ENCODE measurements around the gene PADI6.

DNA sequence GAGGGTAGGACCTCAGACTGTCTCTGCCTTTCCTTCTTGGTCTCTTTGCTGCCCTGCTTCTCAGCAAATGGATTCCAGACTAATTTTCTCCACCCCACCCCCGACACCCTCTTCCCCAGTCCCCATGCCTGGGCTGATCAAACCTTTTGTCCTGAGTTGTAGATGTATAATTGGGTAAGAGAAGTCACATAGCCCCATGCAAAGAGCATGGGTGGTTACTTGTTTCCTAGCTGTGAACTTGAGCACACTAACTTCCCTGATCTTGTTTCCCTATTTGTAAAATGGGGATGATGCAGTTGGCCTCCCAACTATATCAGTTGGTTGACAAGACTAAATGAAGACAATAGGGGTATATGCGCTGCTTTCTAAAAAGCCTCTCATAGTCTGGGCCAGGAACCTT, 9.2 kb downstream of the PADI6 start:
- TF ChIP-seq, protein P1, sequence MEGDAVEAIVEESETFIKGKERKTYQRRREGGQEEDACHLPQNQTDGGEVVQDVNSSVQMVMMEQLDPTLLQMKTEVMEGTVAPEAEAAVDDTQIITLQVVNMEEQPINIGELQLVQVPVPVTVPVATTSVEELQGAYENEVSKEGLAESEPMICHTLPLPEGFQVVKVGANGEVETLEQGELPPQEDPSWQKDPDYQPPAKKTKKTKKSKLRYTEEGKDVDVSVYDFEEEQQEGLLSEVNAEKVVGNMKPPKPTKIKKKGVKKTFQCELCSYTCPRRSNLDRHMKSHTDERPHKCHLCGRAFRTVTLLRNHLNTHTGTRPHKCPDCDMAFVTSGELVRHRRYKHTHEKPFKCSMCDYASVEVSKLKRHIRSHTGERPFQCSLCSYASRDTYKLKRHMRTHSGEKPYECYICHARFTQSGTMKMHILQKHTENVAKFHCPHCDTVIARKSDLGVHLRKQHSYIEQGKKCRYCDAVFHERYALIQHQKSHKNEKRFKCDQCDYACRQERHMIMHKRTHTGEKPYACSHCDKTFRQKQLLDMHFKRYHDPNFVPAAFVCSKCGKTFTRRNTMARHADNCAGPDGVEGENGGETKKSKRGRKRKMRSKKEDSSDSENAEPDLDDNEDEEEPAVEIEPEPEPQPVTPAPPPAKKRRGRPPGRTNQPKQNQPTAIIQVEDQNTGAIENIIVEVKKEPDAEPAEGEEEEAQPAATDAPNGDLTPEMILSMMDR (IDR thresholded peaks at IDR 0.05; ENCODE audit: poor library complexity), result no peak
- TF ChIP-seq EZH2phosphoT487 (IDR thresholded peaks at IDR 0.05; ENCODE audit: low read depth, severe bottlenecking, unreplicated experiment), result no peak

Data from hepatocyte (in vitro differentiated cells).